Measurements from ENCODE around the gene GATA2.

GATA2 gene

GRCh38 chr3:128439226-128439625, 53.8 kb downstream of the GATA2 start:
- no peak for TF ChIP-seq GATA2 (IDR thresholded peaks at IDR 0.05; ENCODE audit: low read depth, low read length)
- TF ChIP-seq GATA3 (IDR thresholded peaks at IDR 0.05; ENCODE audit: low read depth, low read length), result no peak

DNA sequence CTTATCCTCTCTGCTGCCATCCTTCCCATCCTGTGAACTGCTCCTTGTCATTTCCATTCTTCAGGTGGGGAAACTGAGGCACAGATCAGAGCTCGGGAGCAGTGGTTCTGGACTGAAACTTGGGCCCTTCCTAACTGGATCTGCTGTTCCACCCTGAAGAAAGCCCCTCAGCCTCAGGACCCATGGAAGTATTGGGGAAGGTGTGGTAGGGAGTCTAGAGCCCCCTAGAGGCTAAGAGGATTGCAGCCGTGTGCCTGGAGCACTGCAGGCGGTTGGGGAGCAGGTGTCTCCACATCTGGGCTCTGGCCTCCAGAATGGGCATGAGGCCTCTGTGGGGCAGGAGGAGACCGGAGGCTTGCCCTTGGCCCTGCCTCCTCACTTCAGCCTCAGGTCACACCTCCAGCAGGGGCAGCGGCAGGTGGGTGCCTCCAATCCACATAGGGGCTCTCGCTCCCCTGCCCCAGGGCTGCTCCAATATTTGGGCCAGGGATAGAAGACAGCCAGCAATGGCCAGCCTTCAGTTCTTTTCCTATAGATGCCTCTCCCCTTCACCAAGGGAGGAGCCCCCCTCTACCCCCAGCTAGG, 54.4 kb downstream of the GATA2 start:
- TF ChIP-seq GATA2 (IDR thresholded peaks at IDR 0.05; ENCODE audit: low read depth, low read length) (no peak), GATA3 (IDR thresholded peaks at IDR 0.05; ENCODE audit: low read depth, low read length) (no peak)

- TF ChIP-seq GATA2 (IDR thresholded peaks at IDR 0.05; ENCODE audit: low read depth, low read length) (no peak), GATA3 (IDR thresholded peaks at IDR 0.05; ENCODE audit: low read depth, low read length) (no peak)
Observed at GRCh38 chr3:128436214-128436613, 56.8 kb downstream of the GATA2 start.

- TF ChIP-seq GATA2 (IDR thresholded peaks at IDR 0.05; ENCODE audit: low read depth, low read length) (no peak), GATA3 (IDR thresholded peaks at IDR 0.05; ENCODE audit: low read depth, low read length) (no peak)
Observed at GRCh38 chr3:128435561-128435960, 57.4 kb downstream of the GATA2 start.

- TF ChIP-seq GATA2 (IDR thresholded peaks at IDR 0.05; ENCODE audit: low read depth, low read length), result peak; percentile 90
- TF ChIP-seq GATA3 (IDR thresholded peaks at IDR 0.05; ENCODE audit: low read depth, low read length), result no peak
Observed at GRCh38 chr3:128435058-128435457, 57.9 kb downstream of the GATA2 start.

DNA sequence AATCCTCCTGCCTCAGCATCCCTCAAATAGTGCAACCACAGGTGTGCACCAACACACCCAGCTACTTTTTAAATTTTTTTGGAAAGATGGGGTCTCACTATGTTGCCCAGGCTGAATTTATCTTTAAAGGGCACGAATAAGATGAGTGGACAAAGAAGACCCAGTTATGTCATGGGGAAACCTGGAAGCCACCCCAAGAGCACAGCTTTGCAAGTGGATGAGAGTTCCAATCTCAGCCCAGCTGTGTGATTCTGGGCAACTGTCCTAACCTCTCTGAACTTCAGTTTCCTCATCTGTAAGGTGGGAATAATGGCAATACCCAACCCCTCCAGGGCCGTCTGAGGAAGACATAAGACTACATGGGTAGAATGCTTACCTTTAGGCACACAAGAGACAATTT, 58.5 kb downstream of the GATA2 start:
- no peak for TF ChIP-seq GATA3 (IDR thresholded peaks at IDR 0.05; ENCODE audit: low read depth, low read length)
- TF ChIP-seq GATA2 (IDR thresholded peaks at IDR 0.05; ENCODE audit: low read depth, low read length), result no peak

DNA sequence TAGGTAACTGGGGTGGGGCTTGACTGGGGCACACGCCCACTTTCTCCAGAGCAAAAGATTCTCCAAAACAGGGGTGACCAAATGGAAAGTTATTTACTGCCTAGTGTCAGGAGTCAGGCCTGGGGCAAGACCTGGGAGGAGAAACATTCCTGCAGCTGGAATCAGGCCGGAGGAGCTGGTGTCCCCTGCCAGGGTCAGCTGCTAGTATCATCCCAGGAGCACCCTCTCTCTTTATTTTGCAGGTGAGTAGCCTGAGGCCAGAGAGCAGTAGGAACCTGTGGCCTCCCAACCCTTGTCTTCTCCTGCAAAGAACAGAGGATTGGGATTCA, 59.2 kb downstream of the GATA2 start:
- TF ChIP-seq GATA2 (IDR thresholded peaks at IDR 0.05; ENCODE audit: low read depth, low read length), result no peak

GRCh38 chr3:128432971-128433836, 59.8 kb downstream of the GATA2 start:
- TF ChIP-seq GATA3 (IDR thresholded peaks at IDR 0.05; ENCODE audit: low read depth, low read length) (no peak), GATA2 (IDR thresholded peaks at IDR 0.05; ENCODE audit: low read depth, low read length) (no peak)

DNA sequence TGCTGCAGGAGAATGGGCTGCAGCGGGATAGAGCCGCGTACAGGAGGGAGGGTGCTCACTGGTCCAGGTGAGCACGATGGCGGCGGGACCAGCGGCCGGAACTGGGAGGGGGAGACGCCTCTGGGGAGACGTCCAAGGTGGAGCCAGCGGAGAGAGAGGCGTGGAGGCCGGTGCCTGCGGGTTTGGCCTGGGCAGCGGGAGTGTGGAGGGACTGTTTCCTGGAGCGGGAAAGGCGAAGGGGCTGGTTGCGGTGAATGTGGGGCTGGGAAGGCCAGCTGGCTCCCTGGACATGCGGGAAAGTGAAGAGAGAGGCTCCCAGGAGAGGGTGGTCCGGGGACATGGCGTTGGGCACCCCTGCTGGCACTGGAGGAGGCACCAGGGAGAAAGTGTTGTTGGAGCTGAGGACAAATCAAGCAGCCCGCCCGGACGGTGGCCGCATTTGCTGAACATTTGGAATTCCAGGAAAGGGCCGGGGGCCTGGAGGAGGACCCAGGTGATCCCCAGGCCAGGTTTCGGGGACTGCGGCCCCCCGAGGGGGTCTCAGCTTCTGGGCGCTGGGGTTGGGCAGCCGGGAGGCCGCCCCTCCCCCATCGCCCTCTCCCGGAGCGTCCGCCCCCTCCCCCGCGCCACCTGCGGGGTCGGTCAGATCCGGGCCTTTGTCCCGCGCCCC, 60.6 kb downstream of the GATA2 start:
- TF ChIP-seq GATA2 (IDR thresholded peaks at IDR 0.05; ENCODE audit: low read depth, low read length) (no peak), GATA3 (IDR thresholded peaks at IDR 0.05; ENCODE audit: low read depth, low read length) (no peak)

- TF ChIP-seq GATA3 (IDR thresholded peaks at IDR 0.05; ENCODE audit: low read depth, low read length) (no peak), GATA2 (IDR thresholded peaks at IDR 0.05; ENCODE audit: low read depth, low read length) (no peak)
Observed at GRCh38 chr3:128431803-128432300, 61.1 kb downstream of the GATA2 start.

GRCh38 chr3:128430731-128431130, 62.3 kb downstream of the GATA2 start:
- TF ChIP-seq GATA2 (IDR thresholded peaks at IDR 0.05; ENCODE audit: low read depth, low read length) (no peak), GATA3 (IDR thresholded peaks at IDR 0.05; ENCODE audit: low read depth, low read length) (no peak)

DNA sequence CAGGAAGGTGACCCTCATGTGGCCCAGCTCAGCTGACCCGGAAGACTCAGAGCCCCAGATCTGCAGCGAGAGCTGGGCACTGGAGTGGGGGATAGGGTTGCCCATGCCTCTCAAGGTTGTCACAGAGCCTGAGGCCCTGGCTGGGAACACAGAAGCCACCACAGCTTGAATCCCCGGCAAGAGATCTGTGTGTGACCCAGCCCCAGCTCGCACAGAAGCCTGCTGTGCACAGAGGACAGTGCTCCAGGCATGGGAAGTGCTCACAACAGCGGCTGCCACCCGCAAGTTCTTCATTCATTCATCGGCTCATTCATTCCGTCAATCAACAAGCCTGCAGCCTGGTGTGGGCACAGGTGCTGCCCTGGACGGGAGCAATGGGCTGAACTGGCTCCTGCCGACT, 62.7 kb downstream of the GATA2 start:
- no peak for TF ChIP-seq GATA3 (IDR thresholded peaks at IDR 0.05; ENCODE audit: low read depth, low read length)
- no peak for TF ChIP-seq GATA2 (IDR thresholded peaks at IDR 0.05; ENCODE audit: low read depth, low read length)

DNA sequence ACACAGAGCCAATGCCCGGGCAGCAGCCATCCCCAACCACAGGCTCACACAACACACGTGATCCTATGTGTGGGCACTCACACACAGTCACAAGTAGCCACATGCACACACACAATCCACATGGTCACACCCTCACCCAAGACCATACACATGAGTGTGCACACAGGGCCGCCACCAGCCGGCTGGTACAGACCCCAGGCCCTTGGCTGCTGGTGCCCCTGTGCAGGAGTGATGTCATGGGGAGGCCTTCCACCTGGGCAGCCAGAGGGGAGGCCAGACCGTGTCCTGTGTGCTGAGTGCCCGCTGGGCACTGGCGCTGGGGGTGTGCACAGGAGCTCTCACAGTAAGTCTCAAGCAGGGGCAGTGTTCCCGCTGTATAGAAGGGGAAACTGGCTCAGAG, 63.2 kb downstream of the GATA2 start:
- TF ChIP-seq GATA2 (IDR thresholded peaks at IDR 0.05; ENCODE audit: low read depth, low read length) (no peak), GATA3 (IDR thresholded peaks at IDR 0.05; ENCODE audit: low read depth, low read length) (no peak)
